GM06990 (cell line): ENCODE data around the gene TUBB4B.

ENCODE experiments used
- DNase-seq: peaks from one replicate; pipeline ENCODE4 v3.0.0-alpha.2; 2011; ENCODE audit not compliant: insufficient read length; ENCODE audit errors: extremely low read depth
- H3K27me3 ChIP-seq: replicated peaks from 2 replicates; pipeline ENCODE4 v1.6.0; 2011; ENCODE audit warnings: low read length; ENCODE audit not compliant: control insufficient read depth, insufficient read depth
- H3K36me3 ChIP-seq: 2 replicates; pipeline ENCODE4 v1.5.1; 2011; ENCODE audit warnings: low read length; ENCODE audit not compliant: control insufficient read depth, insufficient read depth
- H3K4me3 ChIP-seq: replicated peaks from 2 replicates; pipeline ENCODE4 v1.5.1; 2011; ENCODE audit warnings: low read depth, mild to moderate bottlenecking, control low read depth, low read length
- CTCF ChIP-seq: IDR thresholded peaks from 2 replicates; pipeline ENCODE4 v1.5.1; 2011; ENCODE audit warnings: low read length, control low read depth, mild to moderate bottlenecking, inconsistent platforms; ENCODE audit not compliant: insufficient read depth, poor library complexity, severe bottlenecking

Gene TUBB4B

GRCh38 chr9:137245450-137246421 is 4.6 kb downstream of the TUBB4B start:
- TF ChIP-seq CTCF = no peak
- no peak overlapping the region for H3K4me3 ChIP-seq
- no peaks in the 10 kb centered on the region for H3K27me3 ChIP-seq
- H3K36me3 ChIP-seq = peaks cover 18% of the 10 kb centered on the region
- no peak for DNase-seq

- Histone ChIP-seq H3K4me3 (no peak overlapping the region), H3K27me3 (no peaks in the 10 kb centered on the region), H3K36me3 (peaks cover 15% of the 10 kb centered on the region)
- no peak for TF ChIP-seq CTCF
- DNase-seq = no peak
Observed at GRCh38 chr9:137247135-137247915, 6.2 kb downstream of the TUBB4B start.

GRCh38 chr9:137247916-137248175 is 6.8 kb downstream of the TUBB4B start:
- Histone ChIP-seq H3K36me3 (peaks cover 9% of the 10 kb centered on the region), H3K27me3 (no peaks in the 10 kb centered on the region), H3K4me3 (no peak overlapping the region)
- no peak for TF ChIP-seq CTCF
- DNase-seq = no peak

- no peak for DNase-seq
- no peak for TF ChIP-seq CTCF
- no peak overlapping the region for H3K4me3 ChIP-seq
- H3K27me3 ChIP-seq = no peaks in the 10 kb centered on the region
- no peaks in the 10 kb centered on the region for H3K36me3 ChIP-seq
Observed at GRCh38 chr9:137250329-137251193, 9.5 kb downstream of the TUBB4B start.

GRCh38 chr9:137251194-137251461 is 10.0 kb downstream of the TUBB4B start, which contains the start of gene STPG3:
STPG3 (plus strand) TSS chr9:137251286; CDS start chr9:137251287, 1 bp downstream.
- DNase-seq = no peak
- Histone ChIP-seq H3K27me3 (no peaks in the 10 kb centered on the region), H3K36me3 (no peaks in the 10 kb centered on the region), H3K4me3 (no peak within 1 kb of the TSS)
- TF ChIP-seq CTCF = no peak
